Panc1 (cell line): ENCODE results near the gene LIPT2. TPM values are rescaled to one million over a fixed set of nuclear protein-coding genes. Genes with fewer than 3 reads are reported as not detected.

Experiments
- ATAC-seq: fragments of 200-7000 bp; cut with Tn5 transposase; 2 replicates; pipeline ENCODE4 v1.9.1; 2020; ENCODE audit warnings: mild to moderate bottlenecking, moderate library complexity
- BruUV-seq: library from RNA; stranded (reverse); fragments of 400-500 nt; replicated peaks from 2 replicates; lab custom pipeline; 2021; lab: Mats Ljungman, UMichigan
- CTCF ChIA-PET: fragments of 300-600 bp; sonication (Branson Sonifier 250); formaldehyde crosslinking; loops from one replicate; lab custom pipeline; 2022; ENCODE audit warnings: antibody characterized with exemption; lab: Charles Lee
- POLR2A ChIA-PET: fragments of 300-600 bp; sonication (Branson Sonifier 250); formaldehyde crosslinking; loops from one replicate; lab custom pipeline; 2022; ENCODE audit warnings: antibody characterized with exemption; lab: Charles Lee
- DNase-seq: peaks from one replicate; pipeline ENCODE4 v3.0.0-alpha.2; 2010; ENCODE audit warnings: low read depth, low spot score
- H3K27ac ChIP-seq: 2 replicates; pipeline ENCODE4 v1.5.1; 2011; ENCODE audit warnings: mild to moderate bottlenecking, low read length, inconsistent platforms
- H3K27me3 ChIP-seq: fragments of 200-500 bp; sonication (Bioruptor generic); 2 replicates; pipeline ENCODE4 v1.6.0; 2014; ENCODE audit warnings: low read length, inconsistent platforms; ENCODE audit not compliant: control insufficient read depth, insufficient read depth
- H3K36me3 ChIP-seq: fragments of 200-500 bp; sonication (Bioruptor generic); 2 replicates; pipeline ENCODE4 v1.5.1; 2014; ENCODE audit warnings: inconsistent platforms, mild to moderate bottlenecking, low read length, moderate library complexity; ENCODE audit not compliant: control insufficient read depth, insufficient read depth
- H3K4me1 ChIP-seq: 2 replicates; pipeline ENCODE4 v1.5.1; 2011; ENCODE audit warnings: inconsistent platforms, mild to moderate bottlenecking, low read length, moderate library complexity; ENCODE audit not compliant: control insufficient read depth, insufficient read depth
- H3K4me3 ChIP-seq, 2 experiments: 2 replicates each; pipeline ENCODE4 v1.5.1; 2011 to 2012; ENCODE audit warnings: low read depth in 2 of 2, low read length in 2 of 2, mild to moderate bottlenecking in 2 of 2, inconsistent platforms in 1 of 2, moderate library complexity in 1 of 2
- H3K9me3 ChIP-seq: fragments of 200-500 bp; sonication (Bioruptor generic); 2 replicates; pipeline ENCODE4 v1.5.1; 2014; ENCODE audit warnings: low read depth, mild to moderate bottlenecking, inconsistent platforms, low read length, moderate library complexity; ENCODE audit not compliant: control insufficient read depth, insufficient read depth
- POLR2AphosphoS5 ChIP-seq: IDR thresholded peaks from 2 replicates; pipeline ENCODE4 v1.6.1; 2012; ENCODE audit warnings: mild to moderate bottlenecking, low read depth, low read length, moderate library complexity
- REST ChIP-seq, 2 experiments: IDR thresholded peaks; 2 replicates each; pipeline ENCODE4 v1.6.1; 2011 to 2012; ENCODE audit warnings: low read depth in 2 of 2, control low read depth in 1 of 2, low read length in 1 of 2, mild to moderate bottlenecking in 1 of 2, moderate library complexity in 1 of 2; ENCODE audit not compliant: insufficient read depth in 1 of 2
- SIN3A ChIP-seq: IDR thresholded peaks from 2 replicates; pipeline ENCODE4 v1.6.1; 2012; ENCODE audit warnings: low read depth, mild to moderate bottlenecking, low read length, moderate library complexity, borderline replicate concordance; ENCODE audit not compliant: insufficient read depth
- TCF7L2 ChIP-seq: IDR thresholded peaks from 2 replicates; pipeline ENCODE4 v1.6.1; 2011; ENCODE audit warnings: mild to moderate bottlenecking, low read depth, low read length, inconsistent platforms
- in situ Hi-C: cut with HindIII; loops from 2 replicates; pipeline ENCODE4 v1.10.0; 2016; ENCODE audit warnings: low sequenced_read_pairs, low pct_unique_long_range_greater_than_20kb
- intact Hi-C: fragments of 100-400 bp; cut with micrococcal nuclease; formaldehyde crosslinking; loops from one replicate; pipeline ENCODE4 v1.10.0; 2022; ENCODE audit not compliant: unreplicated experiment
- total RNA-seq: library from RNA; stranded (reverse); gene quantifications from one replicate; pipeline ENCODE4 v1.2.1, GENCODE V29; 2021; ENCODE audit not compliant: unreplicated experiment
- TF ChIP-seq, protein P1 (sequence below): fragments of 450-650 bp; IDR thresholded peaks from 2 replicates; pipeline ENCODE4 v1.5.1; 2017; ENCODE audit warnings: mild to moderate bottlenecking

LIPT2 gene
- total RNA-seq, 1 experiment from 2014 or later: 6.2 TPM

- no TSS peak for BruUV-seq
- TF ChIP-seq POLR2AphosphoS5 (no peak), REST (IDR thresholded peaks at IDR 0.05; ENCODE audit: insufficient read depth in 1 of 2, low read depth in 2 of 2, low read length in 1 of 2) (peak; percentile 88 to 89)
- in situ Hi-C loops: no loop called here
- POLR2A ChIA-PET: no interaction called here
- H3K4me1 ChIP-seq: peaks cover 4% of the 10 kb centered on the region; the same call in 1 of the 2 replicates
- ATAC-seq (no peak), DNase-seq (no peak)
- 0 out of 2 replicates have a peak, but pooled peaks cover under 1% of the 10 kb centered on the region for H3K27me3 ChIP-seq
- CTCF ChIA-PET: no interaction called here
- no peak overlapping the region for H3K27ac ChIP-seq
- H3K4me3 ChIP-seq: no peak overlapping the region
- intact Hi-C loops: no loop called here
- peaks cover 5% of the 10 kb centered on the region; the same call in 1 of the 2 replicates for H3K9me3 ChIP-seq
- H3K36me3 ChIP-seq: no peaks in the 10 kb centered on the region
Observed at GRCh38 chr11:74506823-74507222, 13.3 kb upstream of the LIPT2 start.

DNA sequence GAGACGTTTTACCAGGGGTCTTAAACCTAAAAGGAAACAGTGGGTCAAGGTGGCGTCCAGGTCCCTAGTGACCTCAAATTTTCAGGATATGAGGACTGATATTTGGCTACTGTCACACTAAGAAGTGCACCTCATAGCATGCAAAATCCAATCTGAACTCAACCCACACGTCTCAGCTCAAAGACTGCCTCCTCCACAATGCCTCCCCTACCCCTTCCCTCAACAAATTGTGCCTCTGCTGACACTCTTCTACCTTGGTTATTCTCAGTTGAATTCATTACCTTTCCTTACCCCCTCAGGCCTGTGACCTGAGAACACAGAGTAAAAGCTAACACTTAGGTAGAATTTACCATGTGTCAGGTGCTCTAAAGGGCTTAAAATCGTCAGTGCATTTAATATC lies 12.4 kb upstream of the LIPT2 start:
- no TSS peak for BruUV-seq
- H3K27ac ChIP-seq: no peak overlapping the region
- CTCF ChIA-PET: no interaction called here

More for the DNA sequence above, 12.4 kb upstream of the LIPT2 start:
- DNase-seq (no peak), ATAC-seq (no peak)
- POLR2A ChIA-PET: no interaction called here
- Histone ChIP-seq H3K4me1 (peaks cover 4% of the 10 kb centered on the region; the same call in 1 of the 2 replicates), H3K36me3 (no peaks in the 10 kb centered on the region), H3K4me3 (no peak overlapping the region), H3K9me3 (peaks cover 5% of the 10 kb centered on the region; the same call in 1 of the 2 replicates), H3K27me3 (no peaks in the 10 kb centered on the region)
- in situ Hi-C loops: no loop called here
- TF ChIP-seq TCF7L2: no peak
- TF ChIP-seq SIN3A: no peak
- TF ChIP-seq, protein P1, sequence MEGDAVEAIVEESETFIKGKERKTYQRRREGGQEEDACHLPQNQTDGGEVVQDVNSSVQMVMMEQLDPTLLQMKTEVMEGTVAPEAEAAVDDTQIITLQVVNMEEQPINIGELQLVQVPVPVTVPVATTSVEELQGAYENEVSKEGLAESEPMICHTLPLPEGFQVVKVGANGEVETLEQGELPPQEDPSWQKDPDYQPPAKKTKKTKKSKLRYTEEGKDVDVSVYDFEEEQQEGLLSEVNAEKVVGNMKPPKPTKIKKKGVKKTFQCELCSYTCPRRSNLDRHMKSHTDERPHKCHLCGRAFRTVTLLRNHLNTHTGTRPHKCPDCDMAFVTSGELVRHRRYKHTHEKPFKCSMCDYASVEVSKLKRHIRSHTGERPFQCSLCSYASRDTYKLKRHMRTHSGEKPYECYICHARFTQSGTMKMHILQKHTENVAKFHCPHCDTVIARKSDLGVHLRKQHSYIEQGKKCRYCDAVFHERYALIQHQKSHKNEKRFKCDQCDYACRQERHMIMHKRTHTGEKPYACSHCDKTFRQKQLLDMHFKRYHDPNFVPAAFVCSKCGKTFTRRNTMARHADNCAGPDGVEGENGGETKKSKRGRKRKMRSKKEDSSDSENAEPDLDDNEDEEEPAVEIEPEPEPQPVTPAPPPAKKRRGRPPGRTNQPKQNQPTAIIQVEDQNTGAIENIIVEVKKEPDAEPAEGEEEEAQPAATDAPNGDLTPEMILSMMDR: no peak
- no peak for TF ChIP-seq REST (IDR thresholded peaks at IDR 0.05; ENCODE audit: insufficient read depth in 1 of 2, low read depth in 2 of 2, low read length in 1 of 2)
- TF ChIP-seq POLR2AphosphoS5: no peak
- intact Hi-C loops: no loop called here
